Mesenchymal stem cell (in vitro differentiated cells and primary cell): ENCODE results near the gene NAP1L1.

Experiments used
- DNase-seq: peaks from one replicate; pipeline ENCODE4 v3.0.0-alpha.2; 2013
- H2AFZ ChIP-seq: one replicate; pipeline ENCODE4 v1.6.1; 2013; ENCODE audit warnings: low read depth, mild to moderate bottlenecking, control low read depth, inconsistent platforms, low read length, moderate library complexity
- H2AK5ac ChIP-seq: 2 replicates; pipeline ENCODE4 v1.6.1; 2013; ENCODE audit warnings: low read length, moderate library complexity, mild to moderate bottlenecking, inconsistent platforms; ENCODE audit not compliant: severe bottlenecking
- H2BK120ac ChIP-seq: one replicate; pipeline ENCODE4 v1.6.1; 2013; ENCODE audit warnings: low read depth, mild to moderate bottlenecking, inconsistent platforms, low read length, moderate library complexity
- H2BK12ac ChIP-seq, 2 experiments: one replicate each; pipeline ENCODE4 v1.6.1; 2013; ENCODE audit warnings: inconsistent platforms in 2 of 2, low read length in 2 of 2, mild to moderate bottlenecking in 2 of 2, moderate library complexity in 2 of 2, control low read depth in 1 of 2
- H2BK15ac ChIP-seq: one replicate; pipeline ENCODE4 v1.6.1; 2013; ENCODE audit warnings: mild to moderate bottlenecking, low read depth, inconsistent platforms; ENCODE audit not compliant: poor library complexity, severe bottlenecking
- H2BK5ac ChIP-seq: 2 replicates; pipeline ENCODE4 v1.6.1; 2013; ENCODE audit warnings: low read depth, mild to moderate bottlenecking, low read length, control low read depth, inconsistent platforms; ENCODE audit not compliant: poor library complexity, severe bottlenecking
- H3K14ac ChIP-seq, 2 experiments: one replicate each; pipeline ENCODE4 v1.6.1; 2013; ENCODE audit warnings: inconsistent platforms in 2 of 2, low read length in 2 of 2, control low read depth in 1 of 2, mild to moderate bottlenecking in 1 of 2, moderate library complexity in 1 of 2
- H3K18ac ChIP-seq, 2 experiments: one replicate each; pipeline ENCODE4 v1.6.1; 2013; ENCODE audit warnings: inconsistent platforms in 2 of 2, low read length in 2 of 2, control low read depth in 1 of 2, low read depth in 1 of 2, mild to moderate bottlenecking in 1 of 2
- H3K23ac ChIP-seq, 2 experiments: one replicate each; pipeline ENCODE4 v1.6.1; 2013; ENCODE audit warnings: inconsistent platforms in 2 of 2, low read length in 2 of 2, mild to moderate bottlenecking in 2 of 2, moderate library complexity in 2 of 2, control low read depth in 1 of 2
- H3K27ac ChIP-seq: 2 replicates; pipeline ENCODE4 v1.5.1; 2013; ENCODE audit warnings: mild to moderate bottlenecking, moderate library complexity, low read length, control low read depth, inconsistent platforms; ENCODE audit not compliant: poor library complexity, severe bottlenecking
- H3K27me3 ChIP-seq, 2 experiments: 2 replicates each; pipeline versions ENCODE4 v1.6.1 to v1.7.0; 2013; ENCODE audit warnings: low read length in 2 of 2, mild to moderate bottlenecking in 2 of 2, moderate library complexity in 2 of 2, control low read depth in 1 of 2, inconsistent platforms in 1 of 2; ENCODE audit not compliant: control insufficient read depth in 1 of 2, insufficient read depth in 1 of 2
- H3K36me3 ChIP-seq, 2 experiments: 2 replicates each; pipeline versions ENCODE4 v1.6.1 to v1.7.0; 2013; ENCODE audit warnings: low read length in 2 of 2, control low read depth in 1 of 2, inconsistent platforms in 1 of 2, low read depth in 1 of 2, mild to moderate bottlenecking in 1 of 2; ENCODE audit not compliant: insufficient read depth in 2 of 2, control insufficient read depth in 1 of 2
- H3K4ac ChIP-seq, 2 experiments: one replicate each; pipeline ENCODE4 v1.6.1; 2013; ENCODE audit warnings: inconsistent platforms in 2 of 2, low read length in 2 of 2, mild to moderate bottlenecking in 2 of 2, moderate library complexity in 2 of 2, control low read depth in 1 of 2, low read depth in 1 of 2
- H3K4me1 ChIP-seq: 2 replicates; pipeline ENCODE4 v1.6.1; 2013; ENCODE audit warnings: low read depth, low read length, control low read depth; ENCODE audit not compliant: control insufficient read depth, insufficient read depth
- H3K4me2 ChIP-seq: 2 replicates; pipeline ENCODE4 v1.6.1; 2013; ENCODE audit warnings: low read length, mild to moderate bottlenecking, inconsistent platforms; ENCODE audit not compliant: poor library complexity, severe bottlenecking
- H3K4me3 ChIP-seq, 2 experiments: 2 replicates each; pipeline versions ENCODE4 v1.5.1 to v1.7.0; 2013; ENCODE audit warnings: low read length in 2 of 2, mild to moderate bottlenecking in 2 of 2, control low read depth in 1 of 2, low read depth in 1 of 2; ENCODE audit not compliant: insufficient read depth in 1 of 2
- H3K79me1 ChIP-seq: replicated peaks from 2 replicates; pipeline ENCODE4 v1.6.1; 2013; ENCODE audit warnings: mild to moderate bottlenecking, control low read depth, low read length, inconsistent platforms; ENCODE audit not compliant: poor library complexity, severe bottlenecking
- H3K9ac ChIP-seq: 2 replicates; pipeline ENCODE4 v1.7.0; 2013; ENCODE audit warnings: mild to moderate bottlenecking, low read length, moderate library complexity
- H3K9me3 ChIP-seq: 2 replicates; pipeline ENCODE4 v1.7.0; 2013; ENCODE audit warnings: mild to moderate bottlenecking, low read length; ENCODE audit not compliant: control insufficient read depth
- H4K8ac ChIP-seq: one replicate; pipeline ENCODE4 v1.6.1; 2013; ENCODE audit warnings: inconsistent platforms, mild to moderate bottlenecking, low read length, moderate library complexity
- H4K91ac ChIP-seq: one replicate; pipeline ENCODE4 v1.6.1; 2013; ENCODE audit warnings: mild to moderate bottlenecking, low read length, inconsistent platforms
- WGBS: methylation state at CpG from one replicate; pipeline ENCODE4 v1.1.7; 2013; ENCODE audit warnings: mixed read lengths; 5-methylcytosine and 5-hydroxymethylcytosine counted together

Gene NAP1L1

DNA sequence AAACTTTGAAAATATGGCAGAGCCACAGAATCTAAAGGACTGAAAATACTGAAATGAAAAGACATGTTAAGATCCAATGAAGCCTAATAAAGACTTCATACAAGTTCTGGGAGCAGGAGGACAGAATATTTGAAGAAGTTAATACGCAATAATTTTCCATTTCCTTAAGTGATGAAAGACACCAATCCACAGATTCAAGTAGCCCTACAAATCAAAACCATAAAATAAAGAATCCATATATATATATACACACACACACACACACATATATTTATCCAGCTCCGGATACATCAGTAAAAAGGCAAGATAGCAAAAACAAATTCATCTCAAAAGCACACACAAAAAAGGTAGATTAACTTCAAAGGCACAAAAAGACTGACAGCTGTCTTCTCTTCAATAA lies 5.7 kb downstream of the NAP1L1 start:
- Histone ChIP-seq H2AFZ (no peak overlapping the region), H3K9ac (no peak overlapping the region), H3K27ac (no peak overlapping the region), H3K23ac (no peak overlapping the region), H2BK12ac (no peak overlapping the region), H3K4me3 (no peak overlapping the region), H2BK15ac (no peak overlapping the region), H3K36me3 (peaks cover 7 to 43% of the 10 kb centered on the region in 2 experiments), H3K4ac (no peak overlapping the region), H3K14ac (no peak overlapping the region), H4K8ac (no peak overlapping the region), H2AK5ac (no peak overlapping the region), H3K27me3 (no peaks in the 10 kb centered on the region), H3K18ac (no peak overlapping the region), H3K9me3 (peaks cover 20% of the 10 kb centered on the region), H3K4me2 (no peak overlapping the region), H4K91ac (no peak overlapping the region), H3K79me1 (no peaks in the 10 kb centered on the region), H2BK5ac (no peak overlapping the region), H3K4me1 (peaks cover 3% of the 10 kb centered on the region), H2BK120ac (no peak overlapping the region)
- WGBS, result 97% methylated on average over 2 of the region's 2 CpGs
- no peak for DNase-seq

DNA sequence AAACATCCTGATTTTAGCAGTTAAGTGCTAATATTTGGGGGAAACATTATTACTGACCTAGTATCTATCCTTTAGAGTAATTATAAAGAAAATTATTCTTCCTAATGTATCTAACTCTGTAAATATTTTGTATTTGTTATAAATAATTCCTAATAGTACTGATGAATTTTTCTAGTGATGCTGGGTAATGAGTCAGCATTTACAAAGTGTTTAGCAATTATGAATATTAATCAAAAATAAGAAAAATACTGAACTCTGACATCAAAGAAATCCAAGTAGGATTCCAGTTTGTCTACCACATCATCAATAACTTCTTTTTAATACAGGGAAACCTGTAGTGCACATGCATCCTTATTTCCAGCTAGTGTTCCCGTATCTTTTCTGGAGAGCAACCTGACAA lies 9.0 kb downstream of the NAP1L1 start:
- no peak overlapping the region for H3K23ac ChIP-seq
- no peak overlapping the region for H2BK12ac ChIP-seq
- no peaks in the 10 kb centered on the region for H3K79me1 ChIP-seq
- H4K8ac ChIP-seq, result no peak overlapping the region
- H4K91ac ChIP-seq, result no peak overlapping the region
- no peaks in the 10 kb centered on the region for H3K27me3 ChIP-seq
- H3K9ac ChIP-seq, result no peak overlapping the region
- no peak overlapping the region for H2BK15ac ChIP-seq
- no peak overlapping the region for H2AFZ ChIP-seq
- no peak overlapping the region for H3K4me3 ChIP-seq
- no peak overlapping the region for H3K14ac ChIP-seq
- DNase-seq, result no peak
- H3K27ac ChIP-seq, result no peak overlapping the region
- 97% methylated on average over 1 of the region's 1 CpG for WGBS
- H3K9me3 ChIP-seq, result peaks cover 20% of the 10 kb centered on the region
- H3K18ac ChIP-seq, result no peak overlapping the region
- H3K4me2 ChIP-seq, result no peak overlapping the region
- H3K36me3 ChIP-seq, result peaks cover 7 to 72% of the 10 kb centered on the region in 2 experiments
- no peak overlapping the region for H2AK5ac ChIP-seq
- peaks cover 1% of the 10 kb centered on the region for H3K4me1 ChIP-seq
- no peak overlapping the region for H3K4ac ChIP-seq
- H2BK120ac ChIP-seq, result no peak overlapping the region
- H2BK5ac ChIP-seq, result no peak overlapping the region

DNA sequence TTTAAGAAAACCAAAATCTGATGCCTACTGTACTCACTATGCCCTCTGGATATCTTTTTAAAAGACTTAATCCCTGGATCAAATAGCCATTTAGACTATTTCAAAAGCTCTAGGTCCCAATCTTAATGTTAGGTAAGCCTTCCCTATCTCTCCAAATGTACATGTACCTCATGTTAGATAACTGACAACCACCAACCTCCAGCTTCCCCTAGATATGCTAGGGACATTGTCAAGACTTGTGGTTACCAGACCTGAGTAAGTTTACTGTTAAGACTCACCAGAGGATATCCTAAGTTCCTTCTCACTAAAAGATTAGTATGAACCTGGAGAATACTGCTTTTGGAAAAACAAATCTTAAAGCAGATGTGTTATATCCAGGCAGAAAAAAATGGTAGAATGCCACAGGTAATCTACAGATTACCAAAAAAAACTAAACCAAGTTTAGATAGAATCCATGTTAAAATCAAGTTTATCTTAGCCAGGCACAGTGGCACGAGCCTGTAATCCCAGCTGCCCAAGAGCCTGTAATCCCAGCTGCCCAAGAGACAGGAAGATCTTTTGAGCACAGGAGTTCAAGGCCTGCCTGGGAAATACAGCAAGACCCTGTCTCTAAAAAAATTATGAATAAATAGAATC lies 9.7 kb downstream of the NAP1L1 start:
- no peak overlapping the region for H2BK120ac ChIP-seq
- no peak overlapping the region for H3K23ac ChIP-seq
- no peak overlapping the region for H2AK5ac ChIP-seq
- H4K91ac ChIP-seq, result no peak overlapping the region
- no peak overlapping the region for H3K4ac ChIP-seq
- peaks cover 10 to 72% of the 10 kb centered on the region in 2 experiments for H3K36me3 ChIP-seq
- H3K4me3 ChIP-seq, result no peak overlapping the region
- no peak overlapping the region for H3K27ac ChIP-seq
- peaks cover 1% of the 10 kb centered on the region for H3K4me1 ChIP-seq
- WGBS, result 88% methylated on average over 1 of the region's 1 CpG
- no peak overlapping the region for H4K8ac ChIP-seq
- H2BK12ac ChIP-seq, result no peak overlapping the region
- H2AFZ ChIP-seq, result no peak overlapping the region
- H3K79me1 ChIP-seq, result no peaks in the 10 kb centered on the region
- H3K27me3 ChIP-seq, result no peaks in the 10 kb centered on the region
- no peak overlapping the region for H3K9ac ChIP-seq
- H3K18ac ChIP-seq, result no peak overlapping the region
- H2BK5ac ChIP-seq, result no peak overlapping the region
- no peak for DNase-seq
- no peak overlapping the region for H3K14ac ChIP-seq
- H3K4me2 ChIP-seq, result no peak overlapping the region
- no peak overlapping the region for H2BK15ac ChIP-seq
- H3K9me3 ChIP-seq, result peaks cover 20% of the 10 kb centered on the region

GRCh38 chr12:76073561-76073960 lies 10.9 kb downstream of the NAP1L1 start:
- DNase-seq, result no peak
- Histone ChIP-seq H4K91ac (no peak overlapping the region), H3K27ac (no peak overlapping the region), H3K36me3 (peaks cover 4 to 72% of the 10 kb centered on the region in 2 experiments), H3K4ac (no peak overlapping the region), H3K4me2 (no peak overlapping the region), H2BK15ac (no peak overlapping the region), H2BK5ac (no peak overlapping the region), H3K27me3 (no peaks in the 10 kb centered on the region), H3K9ac (no peak overlapping the region), H3K4me3 (no peak overlapping the region), H4K8ac (no peak overlapping the region), H2AK5ac (no peak overlapping the region), H2BK120ac (no peak overlapping the region), H3K18ac (no peak overlapping the region), H3K4me1 (no peaks in the 10 kb centered on the region), H3K14ac (no peak overlapping the region), H2BK12ac (no peak overlapping the region), H3K23ac (no peak overlapping the region), H3K9me3 (peaks cover 8% of the 10 kb centered on the region), H2AFZ (no peak overlapping the region), H3K79me1 (no peaks in the 10 kb centered on the region)
